GM19468 (cell line): Measurements from ENCODE around the gene SPDYE9.
"Not testable (repeated sequence)": the region's sequence is repeated elsewhere in the genome, so short reads cannot be mapped to it uniquely, and the experiment has no call there.

Experiments used
- ATAC-seq: cut with Tn5 transposase; IDR thresholded peaks from one replicate; pipeline ENCODE4 v1.9.1; 2021; ENCODE audit warnings: mild to moderate bottlenecking, moderate library complexity, moderate number of reproducible peaks; ENCODE audit not compliant: unreplicated experiment; ENCODE audit errors: extremely low read depth

Gene SPDYE9, protein sequence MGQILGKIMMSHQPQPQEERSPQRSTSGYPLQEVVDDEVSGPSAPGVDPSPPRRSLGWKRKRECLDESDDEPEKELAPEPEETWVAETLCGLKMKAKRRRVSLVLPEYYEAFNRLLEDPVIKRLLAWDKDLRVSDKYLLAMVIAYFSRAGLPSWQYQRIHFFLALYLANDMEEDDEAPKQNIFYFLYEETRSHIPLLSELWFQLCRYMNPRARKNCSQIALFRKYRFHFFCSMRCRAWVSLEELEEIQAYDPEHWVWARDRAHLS

DNA sequence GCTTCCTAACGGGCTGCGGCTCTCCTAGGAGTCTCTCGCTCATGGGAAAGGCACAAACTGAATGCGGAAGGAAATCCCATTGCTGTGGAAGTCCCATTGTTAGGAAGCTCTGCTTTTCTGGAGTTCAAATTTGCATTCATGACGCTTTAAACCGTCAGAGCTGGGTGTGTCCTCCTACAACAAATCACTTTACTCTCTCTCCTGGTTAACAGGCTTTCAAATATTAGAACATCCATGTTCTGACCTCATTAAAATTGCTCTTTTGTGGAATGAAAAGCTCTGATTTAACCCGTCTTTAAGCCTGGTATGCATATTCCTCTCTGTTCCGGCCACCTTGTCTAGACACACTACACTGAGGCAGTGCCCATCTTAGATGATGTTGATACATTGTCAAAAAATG, at the start of gene SPDYE9:
TSS of gene SPDYE9 (minus strand) at position 101 of the 400 bp plus-strand sequence. CDS start 1,800 bp downstream, outside the sequence.
- ATAC-seq, result not testable (repeated sequence)

DNA sequence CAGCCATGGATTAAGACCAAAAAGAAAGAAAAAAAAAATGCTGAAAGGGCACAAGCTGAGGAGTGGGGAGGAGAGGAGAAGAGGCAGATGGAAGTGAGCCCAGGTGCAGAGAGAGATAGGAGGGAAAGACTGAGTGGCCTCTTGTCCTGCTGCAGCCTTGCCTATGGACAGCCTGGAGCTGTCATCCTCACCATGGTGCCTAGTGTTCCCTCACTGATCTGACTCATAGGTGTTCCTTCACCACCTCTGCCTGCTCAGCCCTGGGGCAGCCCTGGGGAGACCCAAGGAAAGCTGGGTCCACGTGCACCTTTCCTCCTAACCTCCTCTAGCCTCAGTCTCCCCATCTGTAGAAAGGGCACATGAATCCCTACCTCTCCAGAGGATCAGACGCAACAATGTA, 49.0 kb upstream of the SPDYE9 start:
- not testable (repeated sequence) for ATAC-seq

DNA sequence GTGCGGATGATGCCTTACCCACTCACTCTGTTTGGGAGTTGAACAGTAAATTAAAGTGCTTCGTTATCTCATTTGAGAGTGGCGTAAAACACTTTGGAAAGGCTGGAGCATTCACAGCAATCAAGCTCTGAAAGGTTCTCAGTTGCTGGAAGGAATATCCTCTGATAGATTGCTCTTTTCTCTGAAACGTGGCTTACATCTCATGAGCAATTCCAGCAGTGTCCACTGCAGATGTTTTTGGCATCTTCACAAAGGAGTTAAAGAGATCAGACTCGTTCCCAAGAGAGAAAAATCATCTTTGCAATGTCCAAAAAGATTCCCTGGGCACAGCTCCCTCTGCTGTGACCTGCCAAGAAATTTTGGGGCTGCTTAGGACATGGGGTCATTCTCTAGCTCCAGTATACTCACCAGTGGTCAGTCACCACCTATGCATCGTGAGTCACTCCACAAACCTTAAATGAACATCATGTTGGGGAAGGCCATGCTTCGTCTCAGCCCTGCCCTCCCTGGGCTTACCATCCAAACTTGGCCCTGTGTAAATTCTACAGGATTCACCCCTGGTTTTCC, 46.9 kb upstream of the SPDYE9 start:
- ATAC-seq, result not testable (repeated sequence)

DNA sequence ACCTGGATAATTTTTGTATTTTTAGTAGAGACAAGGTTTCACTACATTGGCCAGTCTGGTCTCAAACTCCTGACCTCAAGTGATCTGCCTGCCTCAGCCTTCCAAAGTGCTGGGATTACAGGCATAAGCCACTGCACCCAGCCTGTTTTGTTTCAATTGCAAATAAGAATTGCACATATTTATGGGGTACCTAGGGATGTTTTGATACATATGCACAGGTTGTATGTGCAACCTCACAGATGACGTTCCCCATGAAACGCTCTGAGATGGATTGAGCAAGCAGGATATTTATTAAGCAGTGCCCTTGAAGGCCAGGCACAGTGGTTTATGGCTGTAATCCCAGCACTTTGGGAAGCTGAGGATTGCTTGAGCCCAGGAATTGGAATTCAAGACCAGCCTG, 44.8 kb upstream of the SPDYE9 start:
- ATAC-seq, result not testable (repeated sequence)

DNA sequence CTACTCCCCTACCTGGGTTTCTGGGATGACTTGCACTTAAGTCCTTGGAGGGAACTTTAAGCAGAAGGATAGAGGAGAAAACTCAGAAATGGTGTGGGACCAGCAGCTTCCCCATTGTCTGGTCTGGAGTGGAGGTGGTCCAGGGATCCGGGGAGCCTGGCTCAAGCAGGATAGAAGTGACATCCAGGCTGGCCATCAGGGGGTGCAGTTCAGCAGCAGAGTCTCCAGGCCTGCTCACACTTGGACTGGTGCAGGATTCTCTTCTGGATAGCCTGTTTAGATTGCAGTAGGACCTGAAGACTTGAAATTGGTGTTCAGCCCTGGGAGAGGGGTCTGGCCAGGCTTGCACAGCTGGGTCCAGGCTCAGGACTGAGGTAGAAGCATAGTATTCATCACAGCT, 38.3 kb upstream of the SPDYE9 start:
- ATAC-seq, result not testable (repeated sequence)

DNA sequence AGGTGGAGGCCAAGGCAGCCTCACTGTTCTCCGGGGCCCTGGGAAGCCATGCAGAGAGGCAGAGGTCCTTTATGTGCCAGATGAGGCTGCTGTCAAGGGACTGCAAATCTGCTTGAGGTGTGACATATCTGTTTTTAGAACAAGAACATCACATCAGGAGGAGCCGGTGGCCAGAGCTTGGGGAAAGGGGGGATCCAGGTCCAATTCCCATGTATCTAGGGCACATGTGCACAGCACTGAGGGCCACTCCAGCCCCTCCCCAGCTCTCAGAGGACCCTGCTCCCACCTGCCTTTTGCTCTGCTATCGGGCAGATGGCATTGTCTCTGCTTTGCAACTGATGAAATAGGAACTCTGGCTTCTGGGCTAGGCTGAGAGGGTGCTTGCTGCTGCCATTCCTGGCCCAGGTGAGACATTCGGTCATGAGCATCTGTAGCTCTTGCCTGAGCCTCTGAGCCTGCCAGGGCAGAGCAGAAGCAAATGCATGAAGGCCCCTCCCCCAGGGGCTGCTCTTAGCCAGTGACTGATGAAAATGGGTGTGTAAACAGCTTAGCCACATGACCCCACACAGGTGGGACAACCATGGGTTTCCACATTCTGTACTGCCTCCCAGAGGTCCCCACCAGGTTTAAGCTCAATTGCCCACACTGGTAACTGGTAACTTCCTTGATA, 37.1 kb upstream of the SPDYE9 start:
- ATAC-seq, result not testable (repeated sequence)

DNA sequence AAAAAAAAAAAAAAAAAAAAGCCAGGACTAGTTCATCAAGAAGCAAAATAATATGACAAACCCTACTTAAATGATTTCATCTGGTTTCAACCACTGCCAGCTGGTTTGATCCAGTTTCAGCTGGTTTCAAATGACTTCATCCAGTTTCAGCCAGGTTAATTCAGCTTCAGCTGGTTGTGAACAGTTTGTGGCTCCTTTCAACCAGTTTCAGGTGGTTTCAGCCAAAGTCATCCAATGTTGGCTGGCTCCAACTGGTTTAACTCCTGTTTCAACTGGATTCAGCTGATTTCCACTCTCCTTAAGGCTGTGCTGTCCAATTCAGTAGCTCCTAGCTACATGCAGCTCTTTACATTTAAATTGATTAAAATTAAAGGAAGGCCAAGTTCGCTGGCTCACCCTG, 32.3 kb upstream of the SPDYE9 start:
- not testable (repeated sequence) for ATAC-seq

DNA sequence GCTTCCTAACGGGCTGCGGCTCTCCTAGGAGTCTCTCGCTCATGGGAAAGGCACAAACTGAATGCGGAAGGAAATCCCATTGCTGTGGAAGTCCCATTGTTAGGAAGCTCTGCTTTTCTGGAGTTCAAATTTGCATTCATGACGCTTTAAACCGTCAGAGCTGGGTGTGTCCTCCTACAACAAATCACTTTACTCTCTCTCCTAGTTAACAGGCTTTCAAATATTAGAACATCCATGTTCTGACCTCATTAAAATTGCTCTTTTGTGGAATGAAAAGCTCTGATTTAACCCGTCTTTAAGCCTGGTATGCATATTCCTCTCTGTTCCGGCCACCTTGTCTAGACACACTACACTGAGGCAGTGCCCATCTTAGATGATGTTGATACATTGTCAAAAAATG, 28.0 kb downstream of the SPDYE9 start, which contains the start of gene SPDYE11:
TSS of gene SPDYE11 (minus strand) at position 101 of the 400 bp plus-strand sequence. CDS start 1,800 bp downstream, outside the sequence.
- not testable (repeated sequence) for ATAC-seq

DNA sequence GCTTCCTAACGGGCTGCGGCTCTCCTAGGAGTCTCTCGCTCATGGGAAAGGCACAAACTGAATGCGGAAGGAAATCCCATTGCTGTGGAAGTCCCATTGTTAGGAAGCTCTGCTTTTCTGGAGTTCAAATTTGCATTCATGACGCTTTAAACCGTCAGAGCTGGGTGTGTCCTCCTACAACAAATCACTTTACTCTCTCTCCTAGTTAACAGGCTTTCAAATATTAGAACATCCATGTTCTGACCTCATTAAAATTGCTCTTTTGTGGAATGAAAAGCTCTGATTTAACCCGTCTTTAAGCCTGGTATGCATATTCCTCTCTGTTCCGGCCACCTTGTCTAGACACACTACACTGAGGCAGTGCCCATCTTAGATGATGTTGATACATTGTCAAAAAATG, 56.2 kb downstream of the SPDYE9 start, which contains the start of gene SPDYE8:
TSS of gene SPDYE8 (minus strand) at position 101 of the 400 bp plus-strand sequence. CDS start 1,800 bp downstream, outside the sequence.
- not testable (repeated sequence) for ATAC-seq
